NCI-H2081 treated with DMSO at 0.1 percent for 48 hours (cell line): ENCODE results near the gene LMOD2.
"Not testable (repeated sequence)": the region's sequence is repeated elsewhere in the genome, so short reads cannot be mapped to it uniquely, and the experiment has no call there.

Experiments used
- DNase-seq: peaks from one replicate; lab custom pipeline; 2025; lab: John Stamatoyannopoulos, UW

The LMOD2 gene, protein sequence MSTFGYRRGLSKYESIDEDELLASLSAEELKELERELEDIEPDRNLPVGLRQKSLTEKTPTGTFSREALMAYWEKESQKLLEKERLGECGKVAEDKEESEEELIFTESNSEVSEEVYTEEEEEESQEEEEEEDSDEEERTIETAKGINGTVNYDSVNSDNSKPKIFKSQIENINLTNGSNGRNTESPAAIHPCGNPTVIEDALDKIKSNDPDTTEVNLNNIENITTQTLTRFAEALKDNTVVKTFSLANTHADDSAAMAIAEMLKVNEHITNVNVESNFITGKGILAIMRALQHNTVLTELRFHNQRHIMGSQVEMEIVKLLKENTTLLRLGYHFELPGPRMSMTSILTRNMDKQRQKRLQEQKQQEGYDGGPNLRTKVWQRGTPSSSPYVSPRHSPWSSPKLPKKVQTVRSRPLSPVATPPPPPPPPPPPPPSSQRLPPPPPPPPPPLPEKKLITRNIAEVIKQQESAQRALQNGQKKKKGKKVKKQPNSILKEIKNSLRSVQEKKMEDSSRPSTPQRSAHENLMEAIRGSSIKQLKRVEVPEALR

GRCh38 chr7:123655614-123656013 lies at the start of gene LMOD2:
Gene LMOD2, plus strand, starts transcription at chr7:123655866. Its CDS starts 98 bp downstream, at chr7:123655964.
- no peak for DNase-seq

- no peak for DNase-seq
Measured at GRCh38 chr7:123607423-123607975, 48.2 kb upstream of the LMOD2 start.

DNA sequence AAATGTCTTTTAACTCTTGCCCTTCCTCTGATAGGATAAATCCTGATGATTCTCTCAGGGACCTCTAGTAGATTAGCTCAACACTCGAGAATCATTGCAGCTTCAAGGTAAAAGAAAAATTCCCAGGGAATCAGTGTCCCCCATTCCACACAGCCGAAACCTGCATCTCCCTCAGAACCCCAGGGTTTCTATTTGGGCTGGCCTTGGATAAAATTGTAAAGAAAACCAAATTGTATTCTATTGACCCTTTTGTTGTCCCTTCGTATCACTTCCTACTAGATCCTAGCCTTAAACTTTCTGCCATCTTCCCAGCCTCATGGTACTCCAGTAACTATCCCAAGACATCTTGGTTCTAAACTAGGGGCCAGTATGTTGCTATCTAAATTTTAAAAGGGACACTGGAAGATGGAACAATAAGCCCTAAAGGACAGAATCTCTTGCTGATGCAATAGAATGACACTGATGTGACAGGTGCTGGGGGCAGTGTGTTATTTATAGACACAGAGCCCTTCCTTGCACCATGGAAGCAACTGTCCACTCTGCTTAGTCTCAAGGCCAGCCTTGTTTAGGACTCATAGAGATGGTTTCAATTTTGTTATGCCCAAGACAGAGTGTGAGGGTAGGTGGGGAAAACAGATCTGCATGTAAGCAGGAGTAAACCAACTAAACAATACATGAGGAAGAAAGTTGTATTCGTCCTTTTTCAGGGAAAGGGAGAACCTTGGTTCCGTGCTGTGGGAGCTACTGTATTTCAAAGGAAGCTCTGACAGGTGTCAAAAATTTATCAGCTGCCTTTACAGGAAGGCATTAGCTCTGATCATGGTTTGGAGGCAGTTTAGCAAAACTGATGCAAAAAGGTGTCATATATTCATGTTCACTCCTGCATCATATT lies 46.4 kb upstream of the LMOD2 start:
- no peak for DNase-seq

- no peak for DNase-seq
Measured at GRCh38 chr7:123609883-123610239, 45.8 kb upstream of the LMOD2 start.

DNA sequence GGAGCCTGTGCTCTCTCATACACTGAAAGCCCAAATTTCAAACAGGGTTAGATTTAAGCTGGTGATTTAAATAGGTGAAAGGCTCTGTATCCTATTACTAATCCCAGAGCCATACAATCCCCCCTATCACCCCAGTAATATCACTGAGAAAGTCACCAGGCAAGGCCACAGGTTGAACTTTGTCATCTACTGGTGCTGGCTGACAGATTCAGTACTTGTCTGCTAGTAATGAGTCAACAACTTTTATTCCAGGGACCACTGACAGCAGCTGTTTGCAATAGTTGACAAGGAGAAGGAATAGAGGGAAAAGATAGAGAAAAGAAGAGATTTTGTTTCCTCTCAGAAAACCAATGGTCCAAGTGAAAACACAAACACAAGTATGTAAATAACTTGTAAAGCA lies 43.6 kb upstream of the LMOD2 start:
- DNase-seq, result no peak

GRCh38 chr7:123615344-123615743 lies 40.3 kb upstream of the LMOD2 start:
- DNase-seq, result no peak

- no peak for DNase-seq
Measured at GRCh38 chr7:123616223-123616622, 39.4 kb upstream of the LMOD2 start.

DNA sequence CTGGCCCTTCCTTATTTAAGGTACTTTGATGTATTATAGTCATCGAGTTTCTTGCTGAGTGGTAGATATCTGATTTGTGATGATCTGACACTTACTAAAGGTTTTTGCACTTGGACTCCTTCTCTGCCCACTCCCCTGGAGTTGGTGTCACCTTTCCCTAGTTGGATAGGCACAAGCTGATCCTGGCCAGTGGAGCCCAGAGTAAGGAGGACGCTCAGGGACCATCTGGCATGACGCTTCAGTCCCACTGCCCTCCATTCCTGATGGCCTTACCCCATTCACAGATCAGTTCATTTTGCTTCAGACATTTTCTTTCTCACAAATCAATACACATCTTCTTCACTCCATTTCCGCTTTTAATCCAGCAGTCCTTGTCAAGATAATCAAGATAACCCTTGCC lies 34.0 kb upstream of the LMOD2 start:
- DNase-seq, result no peak

- peak; percentile 89 for DNase-seq
Measured at GRCh38 chr7:123622660-123623386, 32.8 kb upstream of the LMOD2 start.

DNA sequence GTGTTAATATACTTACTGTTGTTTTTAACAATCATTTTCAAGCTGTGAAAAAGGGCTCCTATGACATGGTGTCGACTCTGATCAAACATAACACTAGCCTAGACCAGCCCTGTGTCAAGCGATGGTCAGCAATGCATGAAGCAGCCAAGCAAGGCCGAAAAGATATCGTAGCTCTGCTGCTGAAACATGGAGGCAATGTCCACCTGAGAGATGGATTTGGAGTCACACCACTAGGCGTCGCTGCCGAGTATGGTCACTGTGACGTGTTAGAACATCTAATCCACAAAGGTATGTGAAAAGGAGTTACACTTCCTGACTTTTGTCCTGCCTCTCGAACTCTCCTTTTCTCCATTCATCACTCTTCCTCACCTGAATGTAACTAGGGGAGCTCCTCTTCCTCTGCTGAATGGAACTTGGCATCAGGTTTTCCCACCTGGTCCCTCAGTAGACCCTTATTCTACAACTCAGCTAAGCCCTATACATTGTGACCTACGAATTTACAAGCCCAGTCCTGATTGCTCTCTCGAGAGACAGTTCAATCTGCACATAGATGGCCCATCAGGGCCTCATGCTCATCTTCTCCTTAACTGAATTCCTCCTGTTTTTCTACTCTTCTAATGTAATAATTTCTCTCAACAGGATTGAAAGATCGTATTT lies 31.0 kb upstream of the LMOD2 start:
- DNase-seq, result no peak

GRCh38 chr7:123625254-123625653 lies 30.4 kb upstream of the LMOD2 start:
- no peak for DNase-seq

GRCh38 chr7:123627851-123628250 lies 27.8 kb upstream of the LMOD2 start:
- DNase-seq, result no peak

DNA sequence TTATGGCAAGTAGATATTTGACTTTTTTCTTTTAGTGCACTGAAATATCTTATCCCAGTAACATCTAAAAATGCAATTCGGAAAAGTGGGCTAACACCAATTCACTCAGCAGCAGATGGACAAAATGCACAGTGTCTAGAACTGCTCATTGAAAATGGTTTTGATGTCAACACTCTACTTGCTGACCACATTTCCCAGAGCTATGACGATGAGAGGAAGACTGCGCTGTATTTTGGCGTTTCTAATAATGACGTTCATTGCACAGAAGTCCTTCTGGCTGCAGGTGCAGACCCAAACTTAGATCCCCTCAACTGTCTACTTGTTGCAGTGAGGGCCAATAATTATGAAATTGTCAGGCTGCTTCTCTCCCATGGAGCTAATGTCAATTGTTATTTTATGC lies 26.8 kb upstream of the LMOD2 start:
- no peak for DNase-seq

DNA sequence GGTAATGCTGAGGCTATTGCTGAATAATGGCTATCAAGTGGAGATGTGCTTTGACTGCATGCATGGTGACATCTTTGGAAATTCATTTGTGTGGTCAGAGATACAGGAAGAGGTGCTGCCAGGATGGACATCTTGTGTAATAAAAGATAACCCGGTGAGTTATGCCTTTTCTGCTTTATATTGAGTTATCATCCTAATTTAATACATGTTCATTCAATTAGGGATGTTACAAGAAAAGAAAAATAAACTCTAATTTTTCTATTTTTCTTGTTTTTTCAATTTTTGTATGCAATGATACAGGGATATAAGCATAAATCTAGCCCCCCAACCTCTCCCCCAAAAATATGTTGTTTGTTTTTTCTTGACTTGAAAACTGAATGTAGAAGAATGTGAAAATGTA lies 26.4 kb upstream of the LMOD2 start:
- DNase-seq, result no peak

- DNase-seq, result no peak
Measured at GRCh38 chr7:123632808-123633207, 22.9 kb upstream of the LMOD2 start.

- DNase-seq, result no peak
Measured at GRCh38 chr7:123633553-123633952, 22.1 kb upstream of the LMOD2 start.

- not testable (repeated sequence) for DNase-seq
Measured at GRCh38 chr7:123634011-123634573, 21.6 kb upstream of the LMOD2 start.

DNA sequence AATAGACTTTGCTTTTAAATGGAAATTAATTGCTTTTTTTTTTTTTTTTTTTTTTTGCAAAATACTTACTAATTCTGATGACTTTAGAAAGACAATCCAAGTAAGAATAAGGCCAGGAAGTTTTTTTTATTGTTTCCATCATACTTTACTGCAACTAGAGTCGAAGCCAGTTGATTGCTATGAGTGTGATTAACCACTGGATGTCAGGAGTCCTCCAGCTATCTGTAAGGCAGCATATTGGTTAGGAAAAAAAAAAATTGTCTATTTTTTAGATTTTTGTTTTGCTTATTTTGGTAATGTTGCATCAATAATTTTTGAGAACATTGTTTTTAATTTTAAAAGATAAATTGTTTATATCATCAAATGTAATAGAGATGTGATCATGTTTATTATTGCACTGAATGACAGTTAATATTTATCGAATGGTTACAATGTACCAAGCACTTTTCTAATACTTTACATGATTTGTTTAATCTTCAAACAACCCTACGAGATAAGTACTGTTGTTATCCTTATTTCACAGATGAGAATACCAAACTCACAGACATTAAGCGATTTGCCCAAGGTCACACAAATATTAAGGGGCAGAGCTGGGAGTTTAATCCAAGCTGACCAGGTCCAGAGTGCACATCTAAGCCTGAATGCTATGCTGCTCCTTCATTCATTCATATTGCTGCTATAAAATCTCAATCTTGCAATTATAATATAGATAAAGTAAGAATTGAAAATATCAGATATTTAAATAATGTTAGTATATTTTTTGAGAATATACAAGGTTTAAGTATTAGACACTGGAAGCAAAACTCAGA lies 19.9 kb upstream of the LMOD2 start:
- DNase-seq, result no peak

DNA sequence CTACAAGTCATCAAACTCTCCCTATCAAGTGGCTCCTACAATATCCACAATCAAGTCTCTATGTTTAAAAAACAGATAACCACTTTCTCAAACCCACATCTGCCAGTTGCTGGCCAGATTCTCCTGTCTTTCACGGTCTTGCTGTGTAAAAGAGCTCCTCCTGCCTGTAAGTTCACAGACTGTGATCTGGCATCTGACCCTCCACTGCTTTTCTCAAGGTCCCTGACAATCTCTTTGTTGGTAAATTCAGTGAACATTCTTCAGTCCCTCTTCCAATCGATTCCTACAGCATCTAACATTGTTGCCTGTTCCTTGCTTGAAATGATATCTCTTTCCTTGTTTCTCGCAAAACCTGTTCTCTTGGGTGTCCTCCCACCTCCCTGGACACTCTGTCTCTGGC lies 18.5 kb upstream of the LMOD2 start:
- DNase-seq, result no peak

DNA sequence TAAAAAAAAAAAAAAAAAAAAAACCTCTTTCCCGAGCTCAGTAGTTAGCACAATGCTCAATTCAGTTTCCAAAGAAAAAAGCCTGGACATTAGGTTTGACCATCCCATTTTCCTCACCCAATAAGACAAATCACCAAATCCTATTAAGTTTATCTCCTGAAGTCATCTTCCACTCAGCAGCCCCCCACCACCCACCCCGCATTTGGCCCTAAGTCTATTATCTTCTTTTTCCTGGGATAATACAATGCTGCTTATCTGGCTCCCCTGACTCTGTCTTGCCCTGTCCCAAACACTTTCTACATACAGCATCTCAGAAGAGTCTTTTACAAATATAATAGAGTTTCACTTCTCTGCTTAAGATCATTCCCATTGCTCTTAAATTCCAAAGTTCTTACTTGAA lies 17.8 kb upstream of the LMOD2 start:
- DNase-seq, result no peak
